GM12874 (cell line): Measurements from ENCODE around the gene TM9SF3.

ENCODE experiments used
- TF ChIP-seq, protein P1 (sequence below): IDR thresholded peaks from 2 replicates; pipeline ENCODE4 v1.5.1; 2011; ENCODE audit warnings: low read depth, mild to moderate bottlenecking, control low read depth, low read length, moderate library complexity; ENCODE audit not compliant: insufficient read depth

The TM9SF3 gene

DNA sequence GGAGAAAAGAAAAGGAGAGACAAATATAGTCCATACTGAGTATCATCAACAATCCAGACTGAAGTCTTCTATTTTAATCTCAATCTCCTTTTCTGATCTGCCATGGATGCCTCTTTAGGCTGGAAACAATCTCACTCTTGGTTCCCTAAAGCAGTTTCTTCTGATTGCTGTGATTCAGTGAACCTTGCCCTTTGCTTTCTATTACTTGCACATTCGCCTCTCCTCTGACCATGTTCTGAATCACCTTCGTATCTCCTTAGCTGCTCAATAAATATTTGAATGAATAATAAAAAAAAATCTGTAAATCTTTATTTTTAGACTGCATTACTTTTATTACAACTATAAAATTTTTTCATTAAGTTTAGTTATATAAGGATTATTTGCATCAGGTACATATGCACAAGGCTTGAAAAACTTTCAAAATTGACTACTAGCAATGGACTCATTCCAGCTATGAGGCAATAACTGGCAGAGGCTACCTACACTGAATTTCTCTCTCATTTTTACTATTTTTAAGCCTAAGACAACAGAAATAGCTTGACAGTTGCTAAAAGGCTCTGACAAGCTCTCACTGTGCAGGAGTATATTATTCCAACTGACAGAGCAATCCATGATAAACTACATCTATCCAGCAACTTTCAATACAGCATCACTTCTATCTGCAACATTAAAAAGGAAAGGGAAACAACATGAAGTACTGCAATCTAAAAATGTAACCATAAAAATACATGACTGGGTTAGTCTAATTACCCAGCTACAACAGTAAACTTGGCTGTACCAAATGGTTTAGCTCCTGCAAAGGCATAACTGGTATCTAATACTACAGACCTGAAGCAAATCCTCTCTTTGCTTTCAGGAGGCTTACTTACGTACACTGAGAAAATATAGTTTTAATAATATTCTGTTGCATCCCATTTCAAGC lies 25.6 kb downstream of the TM9SF3 start:
- TF ChIP-seq, protein P1, sequence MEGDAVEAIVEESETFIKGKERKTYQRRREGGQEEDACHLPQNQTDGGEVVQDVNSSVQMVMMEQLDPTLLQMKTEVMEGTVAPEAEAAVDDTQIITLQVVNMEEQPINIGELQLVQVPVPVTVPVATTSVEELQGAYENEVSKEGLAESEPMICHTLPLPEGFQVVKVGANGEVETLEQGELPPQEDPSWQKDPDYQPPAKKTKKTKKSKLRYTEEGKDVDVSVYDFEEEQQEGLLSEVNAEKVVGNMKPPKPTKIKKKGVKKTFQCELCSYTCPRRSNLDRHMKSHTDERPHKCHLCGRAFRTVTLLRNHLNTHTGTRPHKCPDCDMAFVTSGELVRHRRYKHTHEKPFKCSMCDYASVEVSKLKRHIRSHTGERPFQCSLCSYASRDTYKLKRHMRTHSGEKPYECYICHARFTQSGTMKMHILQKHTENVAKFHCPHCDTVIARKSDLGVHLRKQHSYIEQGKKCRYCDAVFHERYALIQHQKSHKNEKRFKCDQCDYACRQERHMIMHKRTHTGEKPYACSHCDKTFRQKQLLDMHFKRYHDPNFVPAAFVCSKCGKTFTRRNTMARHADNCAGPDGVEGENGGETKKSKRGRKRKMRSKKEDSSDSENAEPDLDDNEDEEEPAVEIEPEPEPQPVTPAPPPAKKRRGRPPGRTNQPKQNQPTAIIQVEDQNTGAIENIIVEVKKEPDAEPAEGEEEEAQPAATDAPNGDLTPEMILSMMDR = no peak

DNA sequence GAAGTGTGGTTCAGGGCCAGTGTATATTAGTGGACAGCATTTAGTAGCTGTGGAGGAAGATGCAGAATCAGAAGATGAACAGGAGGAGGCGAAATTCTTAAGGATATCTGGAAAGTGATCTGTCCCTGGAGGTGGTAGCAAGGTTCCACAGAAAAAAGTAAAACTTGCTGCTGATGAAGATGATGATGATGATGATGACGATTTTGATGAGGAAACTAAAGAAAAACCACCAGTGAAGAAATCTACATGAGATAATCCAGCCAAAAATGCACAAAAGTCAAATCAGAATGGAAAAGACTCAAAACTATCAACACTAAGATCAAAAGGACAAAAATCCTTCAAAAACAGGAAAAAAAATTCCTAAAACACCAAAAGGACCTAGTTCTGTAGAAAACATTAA lies 26.3 kb downstream of the TM9SF3 start:
- TF ChIP-seq, protein P1 = no peak

DNA sequence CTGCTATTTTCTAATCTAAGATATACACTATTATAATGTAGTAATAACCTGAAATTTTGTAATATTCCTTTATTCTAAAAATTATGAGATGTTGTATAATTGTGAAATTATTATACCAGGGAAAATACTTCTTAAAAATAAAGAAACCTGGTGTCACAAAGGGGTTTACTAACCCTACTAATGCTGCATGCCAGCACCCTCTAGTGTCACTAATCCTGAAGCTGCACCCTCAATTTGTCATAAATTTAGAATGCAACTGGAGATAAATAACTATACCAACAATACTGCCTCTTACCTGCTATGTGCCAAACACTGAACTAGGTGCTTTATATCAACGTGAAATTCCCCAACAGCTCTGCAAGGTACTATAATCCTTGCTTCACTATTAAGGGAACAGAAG lies 30.8 kb downstream of the TM9SF3 start:
- TF ChIP-seq, protein P1 = no peak

DNA sequence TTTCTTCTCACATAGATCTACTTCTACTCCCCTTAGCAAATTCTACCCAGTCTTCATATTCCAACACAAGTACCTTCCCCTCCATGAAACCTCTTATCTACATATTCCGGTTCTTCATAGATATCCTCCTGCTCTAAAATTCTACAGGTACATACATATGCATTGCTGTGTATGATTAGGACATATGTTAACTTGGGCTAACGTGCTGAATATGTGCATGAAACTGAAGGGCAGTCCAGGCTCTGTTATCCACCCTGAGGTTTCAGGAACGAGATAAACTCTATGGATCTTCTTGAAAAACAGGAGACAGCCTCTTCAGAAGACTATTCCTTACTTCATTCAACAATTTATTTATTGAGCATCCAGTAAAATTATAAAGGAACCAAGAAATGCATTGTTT lies 31.5 kb downstream of the TM9SF3 start:
- TF ChIP-seq, protein P1 = no peak

DNA sequence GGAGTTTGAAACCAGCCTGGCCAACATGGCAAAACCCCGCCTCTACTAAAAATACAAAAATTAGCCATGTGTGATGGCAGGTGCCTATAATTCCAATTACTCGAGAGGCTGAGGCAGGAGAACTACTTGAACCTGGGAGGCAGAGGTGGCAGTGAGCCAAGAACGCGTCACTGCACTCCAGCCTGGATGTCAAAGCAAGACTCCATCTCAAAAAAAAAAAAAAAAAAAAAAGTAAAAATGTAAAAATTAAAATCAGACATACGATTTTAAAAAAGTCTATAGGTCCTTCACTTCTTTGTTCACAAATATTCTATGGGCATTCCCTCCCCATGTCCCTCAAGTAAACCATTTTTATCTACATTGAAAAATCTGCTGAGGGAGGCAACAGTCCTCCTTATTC lies 38.2 kb downstream of the TM9SF3 start:
- TF ChIP-seq, protein P1 = no peak

DNA sequence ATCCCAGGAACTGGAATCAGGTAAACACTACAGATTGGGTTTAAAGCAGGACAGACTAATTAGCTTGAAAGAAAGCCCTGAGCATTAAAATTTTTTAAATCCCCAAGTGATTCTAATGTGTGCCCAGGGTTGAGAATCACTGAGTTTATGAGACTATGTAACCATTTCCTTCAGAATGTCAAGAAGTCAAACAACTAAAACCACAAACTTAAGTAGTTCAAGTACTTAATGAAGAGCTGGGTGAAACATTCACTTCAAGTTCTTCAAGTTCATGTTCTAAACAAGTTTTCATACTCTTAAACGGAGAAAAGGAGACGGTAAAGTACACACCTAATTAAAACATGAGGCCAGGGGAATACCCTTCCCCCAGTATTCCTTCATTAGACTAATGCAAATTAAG lies 44.9 kb downstream of the TM9SF3 start:
- TF ChIP-seq, protein P1 = no peak

DNA sequence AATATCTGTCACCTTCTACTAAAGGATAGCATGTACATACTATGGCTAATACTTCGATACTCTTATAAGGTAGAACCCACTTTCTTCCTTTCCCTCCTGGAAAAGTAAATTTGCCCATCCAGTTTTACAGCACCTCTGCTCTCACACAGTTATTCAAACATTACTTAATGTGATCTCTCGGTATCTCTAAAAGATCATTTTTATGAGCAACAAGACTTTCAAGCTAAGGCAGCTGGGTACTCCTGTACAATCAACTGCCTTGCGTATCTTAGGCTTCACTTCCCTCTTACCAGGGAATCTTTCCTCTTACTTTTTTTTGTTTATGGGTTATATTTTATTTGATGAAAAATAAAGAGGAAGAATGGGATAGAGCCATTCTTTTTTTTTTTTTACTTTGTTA lies 46.6 kb downstream of the TM9SF3 start:
- TF ChIP-seq, protein P1 = no peak
